ENCODE results near the gene FRMD4A. TPM values are rescaled to one million over a fixed set of nuclear protein-coding genes. Genes with fewer than 3 reads are reported as not detected.
"Not testable (repeated sequence)": the region's sequence is repeated elsewhere in the genome, so short reads cannot be mapped to it uniquely, and the experiment has no call there.

FRMD4A gene
- total and polyA plus RNA-seq, 10 of the 15 experiments (the other 5 are each of a cell fraction or from before 2014, with no cell fraction given): 17.8 to 75.2 (median 39.1) TPM

GRCh38 chr10:14137391-14137790 lies 193.3 kb downstream of the FRMD4A start (continued):
- TF ChIP-seq, protein P1, sequence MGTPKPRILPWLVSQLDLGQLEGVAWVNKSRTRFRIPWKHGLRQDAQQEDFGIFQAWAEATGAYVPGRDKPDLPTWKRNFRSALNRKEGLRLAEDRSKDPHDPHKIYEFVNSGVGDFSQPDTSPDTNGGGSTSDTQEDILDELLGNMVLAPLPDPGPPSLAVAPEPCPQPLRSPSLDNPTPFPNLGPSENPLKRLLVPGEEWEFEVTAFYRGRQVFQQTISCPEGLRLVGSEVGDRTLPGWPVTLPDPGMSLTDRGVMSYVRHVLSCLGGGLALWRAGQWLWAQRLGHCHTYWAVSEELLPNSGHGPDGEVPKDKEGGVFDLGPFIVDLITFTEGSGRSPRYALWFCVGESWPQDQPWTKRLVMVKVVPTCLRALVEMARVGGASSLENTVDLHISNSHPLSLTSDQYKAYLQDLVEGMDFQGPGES (IDR thresholded peaks at IDR 0.05): no peak

DNA sequence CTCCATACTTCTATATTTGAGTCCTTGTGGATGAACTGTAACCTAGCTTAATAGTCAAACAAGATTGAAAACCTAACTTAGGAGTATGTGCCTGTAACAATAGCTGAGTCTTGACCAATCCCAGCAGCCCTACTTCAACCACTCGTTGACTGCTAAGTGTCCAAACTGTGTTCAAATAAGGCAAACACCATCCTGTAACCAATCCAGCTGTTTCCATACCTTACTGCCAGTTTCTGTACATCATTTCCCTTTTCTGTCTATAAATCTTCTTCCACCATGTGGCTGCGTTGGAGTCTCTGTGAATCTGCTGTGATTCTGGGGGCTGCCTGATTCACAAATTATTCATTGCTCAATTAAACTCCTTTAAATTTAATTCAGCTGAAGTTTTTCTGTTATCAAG lies 195.5 kb downstream of the FRMD4A start:
- H3K4me3 ChIP-seq; H3K27ac ChIP-seq (ENCODE audit: control insufficient read depth, insufficient read depth); ATAC-seq; FAIRE-seq; BruUV-seq (replicated peaks); H3K9ac ChIP-seq (ENCODE audit: control insufficient read depth, insufficient read depth, low read length); H4K20me1 ChIP-seq (ENCODE audit: control insufficient read depth, insufficient read depth); H3K9me3 ChIP-seq (replicated peaks; ENCODE audit: control insufficient read depth, insufficient read depth, low read length); H3K36me3 ChIP-seq (ENCODE audit: control insufficient read depth in 2 of 2, insufficient read depth in 2 of 2, low read length in 1 of 2); H3K4me2 ChIP-seq (ENCODE audit: control insufficient read depth, insufficient read depth); intact Hi-C loops (cut with micrococcal nuclease; ENCODE audit: unreplicated experiment); H3K79me2 ChIP-seq (ENCODE audit: control insufficient read depth, insufficient read depth, low read length); H3K27me3 ChIP-seq (replicated peaks in 1 of 2; ENCODE audit: control insufficient read depth in 2 of 2, insufficient read depth in 2 of 2, low read length in 1 of 2); DNase-seq (ENCODE audit: low read depth, low spot score); in situ Hi-C loops (cut with MboI); H3K4me1 ChIP-seq (ENCODE audit: control insufficient read depth, insufficient read depth, low read length); H2AFZ ChIP-seq (ENCODE audit: control insufficient read depth, low read depth, low read length); SMC1A ChIA-PET (ENCODE audit: uncharacterized antibody, unreplicated experiment); POLR2A ChIA-PET; RAD21 ChIA-PET (ENCODE audit: unreplicated experiment); CTCF ChIA-PET: not testable (repeated sequence)
- 4% methylated on average over 2 of the region's 2 CpGs for WGBS (ENCODE audit: insufficient coverage, insufficient replicate concordance, low lambda C conversion rate, missing lambda C conversion rate)

DNA sequence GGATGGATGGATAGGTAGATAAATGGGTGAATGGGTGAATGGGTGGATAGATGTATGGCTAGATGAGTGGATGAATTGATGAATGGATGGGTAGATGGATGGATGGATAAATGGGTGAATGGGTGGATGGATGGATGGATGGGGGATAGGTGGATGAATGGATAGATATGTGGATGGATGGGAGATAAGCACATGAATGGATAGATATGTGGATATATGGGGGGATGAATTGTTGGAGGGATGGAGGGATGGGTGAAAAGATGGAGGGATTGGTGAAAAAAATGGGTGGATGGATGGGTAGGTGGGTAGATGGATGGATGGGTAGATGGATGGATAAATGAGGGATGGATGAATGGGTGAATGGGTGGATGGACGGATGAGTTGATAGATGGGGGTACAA lies 196.4 kb downstream of the FRMD4A start:
- no peak for ATAC-seq
- Histone ChIP-seq H3K4me2 (ENCODE audit: control insufficient read depth, insufficient read depth) (no peak overlapping the region), H3K27ac (ENCODE audit: control insufficient read depth, insufficient read depth) (no peak overlapping the region), H3K4me3 (no peak overlapping the region), H3K27me3 (replicated peaks in 1 of 2; ENCODE audit: control insufficient read depth in 2 of 2, insufficient read depth in 2 of 2, low read length in 1 of 2) (peaks cover 0 to 2% of the 10 kb centered on the region in 2 experiments; a peak in 1 of 4 replicates), H3K9me3 (replicated peaks; ENCODE audit: control insufficient read depth, insufficient read depth, low read length) (no peaks in the 10 kb centered on the region), H3K36me3 (ENCODE audit: control insufficient read depth in 2 of 2, insufficient read depth in 2 of 2, low read length in 1 of 2) (no peaks in the 10 kb centered on the region), H3K4me1 (ENCODE audit: control insufficient read depth, insufficient read depth, low read length) (no peaks in the 10 kb centered on the region), H4K20me1 (ENCODE audit: control insufficient read depth, insufficient read depth) (no peaks in the 10 kb centered on the region), H3K79me2 (ENCODE audit: control insufficient read depth, insufficient read depth, low read length) (no peaks in the 10 kb centered on the region), H2AFZ (ENCODE audit: control insufficient read depth, low read depth, low read length) (no peak overlapping the region), H3K9ac (ENCODE audit: control insufficient read depth, insufficient read depth, low read length) (no peak overlapping the region)
- WGBS (ENCODE audit: insufficient coverage, insufficient replicate concordance, low lambda C conversion rate, missing lambda C conversion rate): 0% methylated on average over 1 of the region's 1 CpG
- FAIRE-seq: no peak
- no peak for TF ChIP-seq CTCF (IDR thresholded peaks at IDR 0.05 in 2 of 3, conservative IDR thresholded peaks at IDR 0.05 in 1 of 3; ENCODE audit: control insufficient read depth in 2 of 3, extremely low read depth in 1 of 3, insufficient read depth in 1 of 3, low read depth in 3 of 3, low read length in 3 of 3)
- TF ChIP-seq EP300 (IDR thresholded peaks at IDR 0.05; ENCODE audit: borderline replicate concordance in 1 of 2, control insufficient read depth in 1 of 2, low read depth in 2 of 2, low read length in 2 of 2): no peak
- no peak for TF ChIP-seq CHD2 (IDR thresholded peaks at IDR 0.05; ENCODE audit: borderline replicate concordance, low read depth, low read length)
- no peak for TF ChIP-seq RELA (IDR thresholded peaks at IDR 0.05; ENCODE audit: borderline replicate concordance, partially characterized antibody)
- TF ChIP-seq YY1 (IDR thresholded peaks at IDR 0.05; ENCODE audit: low read depth, low read length): no peak
- no peak for TF ChIP-seq SP1 (IDR thresholded peaks at IDR 0.05; ENCODE audit: low read depth, low read length)
- TF ChIP-seq, protein P1 (IDR thresholded peaks at IDR 0.05): no peak
- TF ChIP-seq RBBP5 (conservative IDR thresholded peaks at IDR 0.05): no peak
- TF ChIP-seq STAT1 (conservative IDR thresholded peaks at IDR 0.05): no peak
- no TSS peak for BruUV-seq (replicated peaks)
- in situ Hi-C loops (cut with MboI): no loop called here
- SMC1A ChIA-PET (ENCODE audit: uncharacterized antibody, unreplicated experiment): no interaction called here
- POLR2A ChIA-PET: no interaction called here
- intact Hi-C loops (cut with micrococcal nuclease; ENCODE audit: unreplicated experiment): no loop called here
- no peak for DNase-seq (ENCODE audit: low read depth, low spot score)
- CTCF ChIA-PET: no interaction called here
- RAD21 ChIA-PET (ENCODE audit: unreplicated experiment): no interaction called here

Measured in GM12878 (cell line).